Breast epithelium (tissue), 4 donors: ENCODE results near the gene ZBTB12. TPM values are rescaled to one million over a fixed set of nuclear protein-coding genes. Genes with fewer than 3 reads are reported as not detected.

Experiments used
- DNase-seq, 2 donors: peaks; one replicate each; pipeline ENCODE4 v3.0.0-alpha.2; 2019; ENCODE audit warnings: low spot score in 2 of 2
- H3K27ac ChIP-seq, 2 donors: fragments of 200-600 bp; sonication (generic) in 1 of 2; one replicate each; pipeline ENCODE4 v1.5.1; 2016 to 2019; ENCODE audit warnings: mild to moderate bottlenecking in 1 of 2
- H3K27me3 ChIP-seq, 2 donors: fragments of 200-600 bp; sonication (generic) in 1 of 2; one replicate each; pipeline versions ENCODE4 v1.5.1 to v1.6.0; 2017 to 2019; ENCODE audit warnings: control low read depth in 1 of 2, mild to moderate bottlenecking in 1 of 2
- H3K36me3 ChIP-seq: fragments of 200-600 bp; one replicate; pipeline ENCODE4 v1.5.1; 2019
- H3K4me1 ChIP-seq, 2 donors: fragments of 200-600 bp; sonication (generic); one replicate each; pipeline ENCODE4 v1.5.1; 2016 to 2019; ENCODE audit warnings: control low read depth in 1 of 2
- H3K4me3 ChIP-seq, 3 donors: fragments of 200-600 bp; sonication (generic); 1 replicate in 2 of 3; 2 replicates in 1 of 3; pipeline ENCODE4 v1.5.1; 2016 to 2019; ENCODE audit warnings: mild to moderate bottlenecking in 3 of 3, moderate library complexity in 2 of 3
- H3K9me3 ChIP-seq, 2 donors: fragments of 200-600 bp; sonication (generic) in 1 of 2; one replicate each; pipeline ENCODE4 v1.5.1; 2016 to 2019; ENCODE audit warnings: control low read depth in 1 of 2
- POLR2A ChIP-seq: fragments of 450-650 bp; IDR thresholded peaks from one replicate; pipeline ENCODE4 v1.6.1; 2016; ENCODE audit warnings: antibody characterized with exemption, mild to moderate bottlenecking, moderate library complexity
- POLR2AphosphoS5 ChIP-seq, 3 donors: sonication (generic); formaldehyde crosslinking; IDR thresholded peaks; one replicate each; pipeline ENCODE4 v1.6.1; 2017; ENCODE audit warnings: antibody characterized with exemption in 3 of 3
- intact Hi-C: fragments of 100-400 bp; cut with DNase I; formaldehyde crosslinking; loops from one replicate; pipeline ENCODE4 v1.15.1; 2023; ENCODE audit warnings: low total_unique reads
- total RNA-seq, 3 donors: library from RNA; depleted of rRNA; stranded (reverse); fragments of >200 nt; gene quantifications; one replicate each; pipeline ENCODE4 v1.1.0, GENCODE V29; 2016
- TF ChIP-seq, protein P1 (sequence below), 3 donors: fragments of 450-650 bp; IDR thresholded peaks; one replicate each; pipeline ENCODE4 v1.5.1; 2016 to 2017; ENCODE audit warnings: antibody characterized with exemption in 3 of 3, mild to moderate bottlenecking in 3 of 3, moderate library complexity in 3 of 3

ZBTB12 gene
- total RNA-seq, 3 donors from 2014 or later, result 0.64 to 3.3 (median 1.9) TPM

DNA sequence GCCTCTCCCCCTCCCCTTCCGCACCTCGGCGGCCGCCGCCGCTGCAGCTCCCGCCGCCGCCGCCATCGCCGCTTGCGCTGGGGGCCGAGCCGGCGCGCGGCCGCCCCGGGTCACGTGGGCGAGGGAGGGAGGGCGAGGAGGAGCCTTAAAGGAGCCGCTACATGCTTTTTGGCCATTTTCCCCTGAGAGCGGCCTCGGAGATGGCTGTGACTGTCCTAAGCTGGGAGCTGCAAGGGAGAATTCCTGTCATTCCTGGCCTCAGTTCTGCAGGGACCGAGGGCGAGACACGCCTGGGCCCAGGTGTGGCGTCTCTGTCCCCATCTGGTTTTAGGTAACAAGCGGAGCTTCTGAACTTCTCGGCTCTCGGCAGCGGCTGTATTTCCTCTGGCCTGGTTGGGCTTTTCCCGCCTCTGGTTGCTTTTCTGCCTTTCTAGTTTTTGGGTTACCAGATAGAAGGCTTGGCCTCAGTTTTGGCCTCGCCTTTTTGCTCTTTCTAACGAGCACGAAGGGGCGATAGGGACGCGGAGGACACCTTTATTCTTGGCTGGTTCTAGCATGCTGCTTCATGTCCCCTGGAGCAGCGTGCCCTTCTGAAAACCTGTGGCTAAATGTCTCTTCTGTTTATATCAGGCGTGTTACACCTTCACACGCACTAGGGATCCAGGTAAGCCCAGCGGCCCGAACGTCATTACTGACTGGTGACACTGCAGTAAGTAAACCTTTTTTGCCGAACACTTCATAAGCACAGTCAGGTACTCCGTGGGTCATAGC, 4.1 kb downstream of the ZBTB12 start, which contains the start of gene EHMT2:
TSS of gene EHMT2 (minus strand) at position 87 of the 771 bp plus-strand sequence. CDS start at position 66, 21 bp downstream.
- intact Hi-C loops, result loop anchor here (2.0 kb wide), 1 partner anchor 55 kb away; no protein-coding TSS in a partner anchor
- DNase-seq, result peak; percentile 79 to 80
- peaks cover 0 to 4% of the 10 kb centered on the region in 2 donors for H3K4me1 ChIP-seq

DNA sequence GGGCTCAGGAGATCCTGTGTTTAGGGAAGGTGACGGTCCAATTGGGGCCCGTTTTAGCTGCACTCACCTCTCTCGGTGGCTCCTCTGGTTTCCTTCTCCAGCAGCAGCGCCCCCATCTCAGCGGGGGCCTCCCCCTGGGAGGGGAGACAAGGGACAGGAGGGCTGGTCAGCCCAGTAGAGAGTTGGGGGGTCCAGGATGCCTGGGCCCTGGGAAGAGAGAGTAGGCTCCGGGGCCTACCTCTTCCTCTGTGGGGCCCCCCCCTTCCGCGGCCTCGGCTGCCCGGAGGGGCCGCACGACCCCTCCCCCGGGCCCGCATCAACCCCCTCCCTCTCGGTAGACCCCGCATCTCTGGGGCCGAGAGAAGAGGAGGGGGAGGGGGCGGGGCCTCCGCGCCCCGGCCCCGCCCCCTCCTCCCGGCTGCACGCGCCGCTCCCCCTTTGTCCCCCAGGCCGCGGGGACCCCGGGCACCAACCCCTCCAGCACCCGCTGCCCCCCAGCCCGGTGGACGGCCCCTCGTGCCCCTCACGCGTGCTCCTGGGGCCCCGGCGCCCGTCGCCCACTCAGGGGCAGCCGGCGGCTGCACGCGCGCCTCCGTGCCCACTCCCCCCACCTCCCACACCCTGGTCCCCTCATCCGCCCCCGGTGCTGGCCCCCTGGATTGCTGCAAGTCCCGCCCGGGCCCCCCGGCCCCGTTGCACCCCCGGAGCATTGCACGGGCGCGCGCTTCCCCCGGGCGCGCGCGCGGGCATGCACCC, 4.9 kb downstream of the ZBTB12 start:
- DNase-seq, result no peak

More for the DNA sequence above, 4.1 kb downstream of the ZBTB12 start, which contains the start of gene EHMT2:
- H3K36me3 ChIP-seq, result no peaks in the 10 kb centered on the region
- peak within 1 kb of the TSS; percentile 86 to 89 for H3K27ac ChIP-seq
- no peaks in the 10 kb centered on the region for H3K27me3 ChIP-seq
- TF ChIP-seq POLR2AphosphoS5 (IDR thresholded peaks at IDR 0.05) (peak; percentile 39 to 68 (median 61)), POLR2A (no peak)
- TF ChIP-seq, protein P1, sequence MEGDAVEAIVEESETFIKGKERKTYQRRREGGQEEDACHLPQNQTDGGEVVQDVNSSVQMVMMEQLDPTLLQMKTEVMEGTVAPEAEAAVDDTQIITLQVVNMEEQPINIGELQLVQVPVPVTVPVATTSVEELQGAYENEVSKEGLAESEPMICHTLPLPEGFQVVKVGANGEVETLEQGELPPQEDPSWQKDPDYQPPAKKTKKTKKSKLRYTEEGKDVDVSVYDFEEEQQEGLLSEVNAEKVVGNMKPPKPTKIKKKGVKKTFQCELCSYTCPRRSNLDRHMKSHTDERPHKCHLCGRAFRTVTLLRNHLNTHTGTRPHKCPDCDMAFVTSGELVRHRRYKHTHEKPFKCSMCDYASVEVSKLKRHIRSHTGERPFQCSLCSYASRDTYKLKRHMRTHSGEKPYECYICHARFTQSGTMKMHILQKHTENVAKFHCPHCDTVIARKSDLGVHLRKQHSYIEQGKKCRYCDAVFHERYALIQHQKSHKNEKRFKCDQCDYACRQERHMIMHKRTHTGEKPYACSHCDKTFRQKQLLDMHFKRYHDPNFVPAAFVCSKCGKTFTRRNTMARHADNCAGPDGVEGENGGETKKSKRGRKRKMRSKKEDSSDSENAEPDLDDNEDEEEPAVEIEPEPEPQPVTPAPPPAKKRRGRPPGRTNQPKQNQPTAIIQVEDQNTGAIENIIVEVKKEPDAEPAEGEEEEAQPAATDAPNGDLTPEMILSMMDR (IDR thresholded peaks at IDR 0.05), result peak in 2 of 3 donors; percentile 10 to 45
- no peaks in the 10 kb centered on the region for H3K9me3 ChIP-seq
- H3K4me3 ChIP-seq, result peak within 1 kb of the TSS; percentile 88 to 99 (median 94)

DNA sequence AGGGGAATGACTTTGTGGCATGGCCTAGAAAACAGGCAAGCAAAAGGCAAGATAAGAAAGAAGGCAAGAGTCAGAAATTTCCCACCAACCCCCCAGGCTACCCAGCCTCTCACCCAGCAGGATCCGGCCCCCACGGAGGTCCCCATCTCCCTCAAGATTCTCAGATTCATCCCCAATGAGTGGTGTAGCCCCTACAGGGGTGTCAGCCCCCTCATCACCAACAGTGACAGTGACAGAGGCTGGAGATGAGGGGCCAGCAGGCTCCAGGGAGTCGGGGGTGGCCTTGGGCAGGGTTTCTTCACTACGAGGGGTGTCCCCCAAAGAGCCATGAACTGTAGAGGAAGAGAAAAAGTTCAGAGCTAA, 5.4 kb downstream of the ZBTB12 start:
- Histone ChIP-seq H3K36me3 (no peaks in the 10 kb centered on the region), H3K27me3 (no peaks in the 10 kb centered on the region), H3K4me1 (peaks cover 0 to 4% of the 10 kb centered on the region in 2 donors), H3K9me3 (no peaks in the 10 kb centered on the region), H3K27ac (peak overlapping the region; percentile 86 to 89), H3K4me3 (peak overlapping the region; percentile 88 to 99 (median 94))
- no peak for DNase-seq
- intact Hi-C loops, result loop anchor here (2.0 kb wide), 1 partner anchor 56 kb away; no protein-coding TSS in a partner anchor
- no peak for TF ChIP-seq POLR2AphosphoS5 (IDR thresholded peaks at IDR 0.05)
- TF ChIP-seq POLR2A, result no peak
- TF ChIP-seq, protein P1 (IDR thresholded peaks at IDR 0.05), result no peak

More for the DNA sequence above, 4.9 kb downstream of the ZBTB12 start:
- peaks cover 0 to 4% of the 10 kb centered on the region in 2 donors for H3K4me1 ChIP-seq
- no peaks in the 10 kb centered on the region for H3K27me3 ChIP-seq
- H3K4me3 ChIP-seq, result peak overlapping the region; percentile 88 to 99 (median 94)
- TF ChIP-seq, protein P1 (IDR thresholded peaks at IDR 0.05), result no peak
- TF ChIP-seq POLR2A (no peak), POLR2AphosphoS5 (IDR thresholded peaks at IDR 0.05) (no peak)
- H3K27ac ChIP-seq, result peak overlapping the region; percentile 86 to 89
- H3K9me3 ChIP-seq, result no peaks in the 10 kb centered on the region
- intact Hi-C loops, result loop anchor here (2.0 kb wide), 1 partner anchor 56 kb away; no protein-coding TSS in a partner anchor
- H3K36me3 ChIP-seq, result no peaks in the 10 kb centered on the region

DNA sequence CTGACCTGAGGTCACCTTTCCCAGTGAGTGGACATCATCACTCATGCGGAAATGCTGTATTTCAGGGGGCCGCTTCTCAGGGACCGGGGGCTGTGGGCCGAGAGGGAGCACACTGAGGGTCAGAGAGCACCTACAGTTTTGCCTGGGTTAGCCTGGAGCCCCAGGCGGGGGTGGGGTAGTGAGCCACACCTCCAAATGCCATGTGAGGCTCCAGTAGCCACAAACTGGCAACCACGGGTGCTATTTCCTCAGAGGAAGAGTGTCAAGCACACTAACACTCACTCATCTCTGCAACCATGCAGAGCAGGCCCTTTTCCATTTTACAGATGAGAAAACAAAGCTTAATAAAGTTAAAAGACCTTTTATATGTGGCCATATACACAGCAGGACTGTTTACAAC, 9.1 kb downstream of the ZBTB12 start:
- Histone ChIP-seq H3K9me3 (no peaks in the 10 kb centered on the region), H3K36me3 (peaks cover 2% of the 10 kb centered on the region), H3K4me1 (no peaks in the 10 kb centered on the region), H3K27me3 (no peaks in the 10 kb centered on the region), H3K27ac (no peak overlapping the region), H3K4me3 (no peak overlapping the region)
- no peak for DNase-seq
- no peak for TF ChIP-seq POLR2AphosphoS5 (IDR thresholded peaks at IDR 0.05)
- no peak for TF ChIP-seq POLR2A
- TF ChIP-seq, protein P1 (IDR thresholded peaks at IDR 0.05), result no peak
- intact Hi-C loops, result no loop called here
